ENCODE results near the gene IFT20.

DNA sequence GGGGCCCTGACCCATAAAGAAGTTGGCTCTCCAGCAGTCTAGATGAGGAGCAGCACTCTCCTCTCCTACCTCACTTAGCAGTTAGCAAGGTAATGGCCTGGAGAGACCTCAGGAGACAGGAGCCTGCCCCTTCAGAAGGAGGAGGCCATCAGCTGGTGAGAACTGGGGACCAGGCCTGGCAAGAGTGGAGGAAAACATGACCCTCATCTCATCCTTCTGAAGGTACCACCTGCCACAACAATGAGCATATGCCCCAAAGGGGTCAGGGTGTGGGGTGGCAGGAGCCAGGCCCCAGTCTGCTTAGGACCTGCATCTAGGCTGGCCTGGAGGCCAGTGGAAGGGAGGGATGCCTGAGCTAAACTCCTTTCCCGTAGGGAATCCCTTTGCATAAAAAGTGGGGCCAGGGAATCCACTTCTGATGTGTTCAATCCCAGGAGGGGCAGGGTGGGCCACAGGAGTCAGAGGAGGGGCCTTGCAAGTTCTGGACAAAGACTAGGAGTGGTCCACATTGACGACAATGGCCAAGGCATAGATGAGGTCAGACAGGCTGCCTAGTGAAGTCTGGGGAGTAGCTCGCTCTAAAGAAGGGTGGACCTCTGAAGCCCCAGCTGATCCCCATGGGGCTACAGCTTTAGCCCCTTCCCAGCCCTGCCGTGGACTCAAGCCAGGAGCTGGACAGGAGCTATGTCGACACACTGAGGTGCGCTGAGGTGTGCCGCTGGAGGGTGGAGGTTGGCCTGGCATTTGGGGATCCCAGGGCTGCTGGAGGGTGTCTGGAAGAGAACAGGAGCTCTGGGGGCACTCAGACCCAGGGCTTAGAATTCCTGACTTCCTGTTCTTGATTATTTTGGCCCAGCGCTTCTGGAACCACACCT is 28.7 kb upstream of the IFT20 start:
- no peak for TF ChIP-seq RAD21 (IDR thresholded peaks at IDR 0.05; ENCODE audit: low read depth)
- no peak for TF ChIP-seq CREB1 (IDR thresholded peaks at IDR 0.05; ENCODE audit: low read depth)
- no peak for TF ChIP-seq TAF1 (IDR thresholded peaks at IDR 0.05; ENCODE audit: low read depth)
- no peak for TF ChIP-seq YY1 (IDR thresholded peaks at IDR 0.05; ENCODE audit: low read depth)
- TF ChIP-seq EP300 (IDR thresholded peaks at IDR 0.05; ENCODE audit: borderline replicate concordance), result no peak
- TF ChIP-seq, protein P1, sequence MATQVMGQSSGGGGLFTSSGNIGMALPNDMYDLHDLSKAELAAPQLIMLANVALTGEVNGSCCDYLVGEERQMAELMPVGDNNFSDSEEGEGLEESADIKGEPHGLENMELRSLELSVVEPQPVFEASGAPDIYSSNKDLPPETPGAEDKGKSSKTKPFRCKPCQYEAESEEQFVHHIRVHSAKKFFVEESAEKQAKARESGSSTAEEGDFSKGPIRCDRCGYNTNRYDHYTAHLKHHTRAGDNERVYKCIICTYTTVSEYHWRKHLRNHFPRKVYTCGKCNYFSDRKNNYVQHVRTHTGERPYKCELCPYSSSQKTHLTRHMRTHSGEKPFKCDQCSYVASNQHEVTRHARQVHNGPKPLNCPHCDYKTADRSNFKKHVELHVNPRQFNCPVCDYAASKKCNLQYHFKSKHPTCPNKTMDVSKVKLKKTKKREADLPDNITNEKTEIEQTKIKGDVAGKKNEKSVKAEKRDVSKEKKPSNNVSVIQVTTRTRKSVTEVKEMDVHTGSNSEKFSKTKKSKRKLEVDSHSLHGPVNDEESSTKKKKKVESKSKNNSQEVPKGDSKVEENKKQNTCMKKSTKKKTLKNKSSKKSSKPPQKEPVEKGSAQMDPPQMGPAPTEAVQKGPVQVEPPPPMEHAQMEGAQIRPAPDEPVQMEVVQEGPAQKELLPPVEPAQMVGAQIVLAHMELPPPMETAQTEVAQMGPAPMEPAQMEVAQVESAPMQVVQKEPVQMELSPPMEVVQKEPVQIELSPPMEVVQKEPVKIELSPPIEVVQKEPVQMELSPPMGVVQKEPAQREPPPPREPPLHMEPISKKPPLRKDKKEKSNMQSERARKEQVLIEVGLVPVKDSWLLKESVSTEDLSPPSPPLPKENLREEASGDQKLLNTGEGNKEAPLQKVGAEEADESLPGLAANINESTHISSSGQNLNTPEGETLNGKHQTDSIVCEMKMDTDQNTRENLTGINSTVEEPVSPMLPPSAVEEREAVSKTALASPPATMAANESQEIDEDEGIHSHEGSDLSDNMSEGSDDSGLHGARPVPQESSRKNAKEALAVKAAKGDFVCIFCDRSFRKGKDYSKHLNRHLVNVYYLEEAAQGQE (IDR thresholded peaks at IDR 0.05; ENCODE audit: low read depth), result no peak
- TF ChIP-seq TCF12 (IDR thresholded peaks at IDR 0.05; ENCODE audit: low read depth), result no peak
- TF ChIP-seq, protein P2, sequence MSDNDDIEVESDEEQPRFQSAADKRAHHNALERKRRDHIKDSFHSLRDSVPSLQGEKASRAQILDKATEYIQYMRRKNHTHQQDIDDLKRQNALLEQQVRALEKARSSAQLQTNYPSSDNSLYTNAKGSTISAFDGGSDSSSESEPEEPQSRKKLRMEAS (IDR thresholded peaks at IDR 0.05), result no peak
- no peak for TF ChIP-seq NFIC (IDR thresholded peaks at IDR 0.05)
- TF ChIP-seq, protein P3, sequence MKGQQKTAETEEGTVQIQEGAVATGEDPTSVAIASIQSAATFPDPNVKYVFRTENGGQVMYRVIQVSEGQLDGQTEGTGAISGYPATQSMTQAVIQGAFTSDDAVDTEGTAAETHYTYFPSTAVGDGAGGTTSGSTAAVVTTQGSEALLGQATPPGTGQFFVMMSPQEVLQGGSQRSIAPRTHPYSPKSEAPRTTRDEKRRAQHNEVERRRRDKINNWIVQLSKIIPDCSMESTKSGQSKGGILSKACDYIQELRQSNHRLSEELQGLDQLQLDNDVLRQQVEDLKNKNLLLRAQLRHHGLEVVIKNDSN (IDR thresholded peaks at IDR 0.05), result no peak
- no peak for TF ChIP-seq CEBPB (IDR thresholded peaks at IDR 0.05)
- TF ChIP-seq TEAD4 (IDR thresholded peaks at IDR 0.05), result no peak
- no peak for TF ChIP-seq ZBTB7A (IDR thresholded peaks at IDR 0.05; ENCODE audit: low read depth)

Data from Ishikawa (cell line).